Upper lobe of right lung (tissue), 1 donor: Measurements from ENCODE around the gene SLC22A4. TPM values are rescaled to one million over a fixed set of nuclear protein-coding genes. Genes with fewer than 3 reads are reported as not detected.

Experiments used
- ATAC-seq: fragments of 200-7000 bp; cut with Tn5 transposase; one replicate; pipeline ENCODE4 v1.9.1; 2020; ENCODE audit warnings: mild to moderate bottlenecking, moderate library complexity
- DNase-seq: peaks from one replicate; pipeline ENCODE4 v3.0.0-alpha.2; 2020
- H3K27ac ChIP-seq: fragments of 200-600 bp; one replicate; pipeline ENCODE4 v1.8.0; 2022
- H3K27me3 ChIP-seq: fragments of 200-600 bp; one replicate; pipeline ENCODE4 v1.8.0; 2022; ENCODE audit warnings: mild to moderate bottlenecking
- H3K36me3 ChIP-seq: fragments of 200-600 bp; one replicate; pipeline ENCODE4 v1.8.0; 2022
- H3K4me1 ChIP-seq: fragments of 200-600 bp; one replicate; pipeline ENCODE4 v1.8.0; 2022
- H3K4me3 ChIP-seq: fragments of 200-600 bp; one replicate; pipeline ENCODE4 v1.8.0; 2022; ENCODE audit warnings: mild to moderate bottlenecking
- H3K9me3 ChIP-seq: fragments of 200-600 bp; one replicate; pipeline ENCODE4 v1.8.0; 2022
- intact Hi-C: fragments of 100-400 bp; cut with DNase I; formaldehyde crosslinking; loops from one replicate; pipeline ENCODE4 v1.11.0; 2022
- total RNA-seq: library from RNA; stranded (reverse); fragmentation: NEBNext Ultra II Directional; extraction: Animal tissue kit (Norgen Biotek cat#: 25700); gene quantifications from one replicate; pipeline ENCODE4 v1.2.1, GENCODE V29; 2021
- TF ChIP-seq, protein P1 (sequence below): fragments of 200-600 bp; IDR thresholded peaks from one replicate; pipeline ENCODE4 v1.8.0; 2022; ENCODE audit warnings: antibody characterized with exemption
- donor health status: DM: no; HTN: yes; CAD: no; lungs with severe emphysema.

Gene SLC22A4
- total RNA-seq, 1 donor from 2014 or later: 1.8 TPM

DNA sequence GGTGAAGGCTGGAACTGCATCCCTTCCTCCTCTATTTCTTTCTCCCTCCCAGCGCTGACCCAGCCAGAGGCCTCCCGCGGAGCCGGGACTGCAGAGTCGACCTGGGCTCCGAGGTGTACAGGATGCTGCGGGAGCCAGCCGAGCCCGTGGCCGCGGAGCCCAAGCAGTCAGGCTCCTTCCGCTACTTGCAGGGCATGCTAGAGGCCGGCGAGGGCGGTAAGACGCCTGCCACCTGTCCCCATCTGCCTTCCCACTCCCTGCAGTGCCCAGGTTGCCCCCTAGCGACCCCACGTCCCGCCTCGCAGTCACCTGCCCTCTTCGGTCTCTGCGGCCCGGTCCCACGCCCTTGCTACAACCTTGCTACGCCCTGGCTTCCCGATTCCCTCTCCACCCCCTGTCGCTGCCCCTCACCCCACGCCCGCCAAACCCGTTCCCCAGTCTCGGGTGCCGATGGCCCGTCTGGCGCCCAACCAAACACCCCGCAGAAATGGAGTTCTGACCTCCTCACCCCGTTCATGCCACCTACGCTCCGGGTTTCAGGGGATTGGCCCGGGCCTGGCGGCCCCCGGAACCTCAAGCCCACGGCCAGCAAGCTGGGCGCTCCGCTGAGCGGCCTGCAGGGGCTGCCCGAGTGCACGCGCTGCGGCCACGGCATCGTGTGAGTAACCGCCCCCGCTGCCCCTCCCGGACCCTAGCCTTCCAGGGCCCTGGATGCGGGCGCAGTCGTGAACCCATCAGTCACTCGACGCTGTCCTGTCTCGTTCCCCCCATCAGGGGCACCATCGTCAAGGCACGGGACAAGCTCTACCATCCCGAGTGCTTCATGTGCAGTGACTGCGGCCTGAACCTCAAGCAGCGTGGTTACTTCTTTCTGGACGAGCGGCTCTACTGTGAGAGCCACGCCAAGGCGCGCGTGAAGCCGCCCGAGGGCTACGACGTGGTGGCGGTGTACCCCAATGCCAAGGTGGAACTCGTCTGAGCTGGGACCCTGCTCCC lies 22.6 kb upstream of the SLC22A4 start:
- TF ChIP-seq, protein P1, sequence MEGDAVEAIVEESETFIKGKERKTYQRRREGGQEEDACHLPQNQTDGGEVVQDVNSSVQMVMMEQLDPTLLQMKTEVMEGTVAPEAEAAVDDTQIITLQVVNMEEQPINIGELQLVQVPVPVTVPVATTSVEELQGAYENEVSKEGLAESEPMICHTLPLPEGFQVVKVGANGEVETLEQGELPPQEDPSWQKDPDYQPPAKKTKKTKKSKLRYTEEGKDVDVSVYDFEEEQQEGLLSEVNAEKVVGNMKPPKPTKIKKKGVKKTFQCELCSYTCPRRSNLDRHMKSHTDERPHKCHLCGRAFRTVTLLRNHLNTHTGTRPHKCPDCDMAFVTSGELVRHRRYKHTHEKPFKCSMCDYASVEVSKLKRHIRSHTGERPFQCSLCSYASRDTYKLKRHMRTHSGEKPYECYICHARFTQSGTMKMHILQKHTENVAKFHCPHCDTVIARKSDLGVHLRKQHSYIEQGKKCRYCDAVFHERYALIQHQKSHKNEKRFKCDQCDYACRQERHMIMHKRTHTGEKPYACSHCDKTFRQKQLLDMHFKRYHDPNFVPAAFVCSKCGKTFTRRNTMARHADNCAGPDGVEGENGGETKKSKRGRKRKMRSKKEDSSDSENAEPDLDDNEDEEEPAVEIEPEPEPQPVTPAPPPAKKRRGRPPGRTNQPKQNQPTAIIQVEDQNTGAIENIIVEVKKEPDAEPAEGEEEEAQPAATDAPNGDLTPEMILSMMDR: no peak
- Histone ChIP-seq H3K4me3 (no peak overlapping the region), H3K4me1 (no peaks in the 10 kb centered on the region), H3K27ac (no peak overlapping the region), H3K36me3 (no peaks in the 10 kb centered on the region), H3K27me3 (no peaks in the 10 kb centered on the region), H3K9me3 (no peaks in the 10 kb centered on the region)
- DNase-seq (no peak), ATAC-seq (peak; percentile 3)
- intact Hi-C loops: no loop called here

DNA sequence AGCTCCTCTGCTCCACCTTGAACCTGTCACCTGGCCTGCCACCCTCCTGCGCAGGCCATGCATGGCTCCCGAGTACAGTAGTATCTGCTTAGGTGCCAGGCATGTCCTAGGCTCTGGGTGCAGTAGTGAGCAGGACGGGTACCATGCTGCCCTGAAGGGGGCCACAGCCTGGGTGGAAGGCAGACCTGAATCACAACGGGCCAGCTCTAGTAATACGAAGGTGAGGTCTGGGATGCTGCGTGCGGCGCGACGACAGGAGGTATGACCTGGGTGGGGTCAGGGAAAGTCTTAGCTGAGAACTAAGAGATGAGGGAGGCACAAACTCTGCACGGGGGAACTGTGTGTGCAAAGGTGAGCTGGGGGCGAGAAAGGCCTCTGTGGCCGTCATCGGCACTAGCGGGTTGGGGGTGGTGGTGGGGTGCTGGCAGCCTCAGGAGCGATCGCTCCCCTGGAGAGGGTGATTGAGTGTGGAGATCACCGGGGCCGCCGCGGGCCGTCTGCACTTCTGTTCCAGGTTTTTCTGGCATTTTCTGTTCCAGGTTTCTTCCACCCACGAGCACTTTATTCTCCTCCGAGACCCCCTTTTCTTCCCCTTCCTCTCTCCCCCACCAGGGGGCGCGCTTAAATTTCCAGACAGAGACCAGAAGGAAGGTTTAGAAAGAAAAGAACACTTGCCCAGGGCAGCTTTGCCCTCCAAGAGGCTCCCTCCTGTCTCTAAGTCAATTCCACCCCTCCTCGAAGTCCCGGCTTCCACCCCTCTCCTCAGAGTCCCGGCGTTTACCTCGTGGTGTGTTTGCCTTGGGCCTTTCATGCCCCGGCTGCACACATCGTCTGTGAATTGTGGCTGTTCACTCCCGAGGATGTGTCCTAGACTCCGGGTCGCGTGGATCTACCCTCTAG lies 21.6 kb upstream of the SLC22A4 start:
- peak; percentile 68 for ATAC-seq
- no peak for DNase-seq
- intact Hi-C loops: no loop called here

DNA sequence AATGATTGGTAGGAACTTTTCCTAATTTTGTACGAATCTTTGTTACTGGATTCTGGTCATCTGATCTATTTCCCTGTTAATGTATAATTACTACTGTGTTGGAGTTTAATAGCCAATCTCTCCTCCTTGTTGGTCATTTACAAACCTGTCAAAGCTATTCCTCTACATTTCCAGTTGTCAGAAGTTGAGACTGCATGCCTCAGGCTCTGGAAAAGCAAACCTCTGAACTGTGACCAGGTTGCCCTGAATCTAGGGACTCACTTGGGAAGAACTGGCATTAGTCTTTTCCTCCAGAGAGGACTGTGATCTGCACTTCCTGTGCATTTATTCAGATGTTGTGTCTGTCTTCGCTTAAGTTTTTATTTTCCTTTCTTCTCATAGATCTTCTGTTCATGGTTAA lies 20.6 kb upstream of the SLC22A4 start:
- no peaks in the 10 kb centered on the region for H3K27me3 ChIP-seq
- H3K4me3 ChIP-seq: no peak overlapping the region
- intact Hi-C loops: no loop called here
- TF ChIP-seq, protein P1: no peak
- no peak overlapping the region for H3K27ac ChIP-seq
- no peaks in the 10 kb centered on the region for H3K36me3 ChIP-seq
- ATAC-seq (no peak), DNase-seq (no peak)
- no peaks in the 10 kb centered on the region for H3K4me1 ChIP-seq
- no peaks in the 10 kb centered on the region for H3K9me3 ChIP-seq

More for the DNA sequence above, 21.6 kb upstream of the SLC22A4 start:
- no peaks in the 10 kb centered on the region for H3K9me3 ChIP-seq
- H3K36me3 ChIP-seq: no peaks in the 10 kb centered on the region
- H3K27ac ChIP-seq: no peak overlapping the region
- no peaks in the 10 kb centered on the region for H3K27me3 ChIP-seq
- no peak overlapping the region for H3K4me3 ChIP-seq
- TF ChIP-seq, protein P1: peak; percentile 87
- H3K4me1 ChIP-seq: no peaks in the 10 kb centered on the region

DNA sequence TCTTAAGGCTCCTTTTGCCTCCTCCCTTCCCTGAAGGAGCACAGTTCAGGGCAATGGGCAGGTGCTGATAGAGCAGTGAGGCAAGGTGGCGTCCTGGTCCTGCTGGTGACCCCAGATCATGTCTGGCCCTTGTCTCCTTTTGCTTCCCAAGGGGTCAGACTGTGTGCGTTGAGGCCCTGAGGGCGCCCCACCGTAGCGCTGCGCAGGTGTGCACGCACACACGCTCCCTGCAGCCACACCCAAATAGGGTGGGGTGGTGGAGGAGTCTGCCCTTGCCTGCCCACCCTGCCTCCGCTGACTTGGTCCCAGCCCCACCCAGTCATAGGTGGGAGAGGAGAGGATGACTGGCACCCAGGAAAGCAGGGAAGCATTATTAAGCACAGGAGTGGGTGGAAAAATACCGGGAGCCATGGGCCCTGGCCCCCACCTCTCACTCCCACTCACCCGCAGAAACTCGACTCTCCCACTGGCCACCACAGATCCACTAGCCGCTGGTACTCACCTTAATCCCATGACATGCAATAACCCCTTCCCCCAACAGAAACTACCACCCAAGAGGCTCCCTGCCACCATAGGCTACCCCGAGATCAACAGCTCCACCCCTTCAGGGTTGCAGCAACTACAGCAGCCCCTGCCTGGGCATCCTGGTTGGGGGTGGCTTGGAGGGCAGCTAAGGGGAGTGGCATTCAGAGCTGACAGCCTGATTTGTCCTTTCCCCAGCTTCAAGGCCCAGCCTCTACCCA lies 20.0 kb upstream of the SLC22A4 start:
- ATAC-seq (no peak), DNase-seq (no peak)
- no peak overlapping the region for H3K4me3 ChIP-seq
- H3K9me3 ChIP-seq: no peaks in the 10 kb centered on the region
- TF ChIP-seq, protein P1: no peak
- no peaks in the 10 kb centered on the region for H3K36me3 ChIP-seq
- H3K27ac ChIP-seq: no peak overlapping the region
- H3K27me3 ChIP-seq: no peaks in the 10 kb centered on the region
- intact Hi-C loops: no loop called here
- H3K4me1 ChIP-seq: no peaks in the 10 kb centered on the region
